H9 (cell line): Measurements from ENCODE around the gene SP6. TPM values are rescaled to one million over a fixed set of nuclear protein-coding genes. Genes with fewer than 3 reads are reported as not detected.
A peak's percentile ranks its signal among the peaks of the same experiment; 100 is the strongest.

Experiments
- DNase-seq: peaks from one replicate; pipeline ENCODE4 v3.0.0-alpha.2; 2017
- H2AFZ ChIP-seq: one replicate; pipeline ENCODE4 v1.6.1; 2013; ENCODE audit warnings: mild to moderate bottlenecking, low read length, control low read depth, moderate library complexity
- H2AK5ac ChIP-seq: 2 replicates; pipeline ENCODE4 v1.6.1; 2013; ENCODE audit warnings: low read length, control low read depth, mixed read lengths; ENCODE audit not compliant: insufficient read length
- H2BK120ac ChIP-seq: one replicate; pipeline ENCODE4 v1.6.1; 2013; ENCODE audit warnings: low read depth, mild to moderate bottlenecking, low read length, control low read depth, inconsistent platforms; ENCODE audit not compliant: poor library complexity, severe bottlenecking
- H2BK12ac ChIP-seq: 2 replicates; pipeline ENCODE4 v1.6.1; 2013; ENCODE audit warnings: low read length, control low read depth, mixed read lengths, low read depth; ENCODE audit not compliant: insufficient read length
- H2BK15ac ChIP-seq: 2 replicates; pipeline ENCODE4 v1.6.1; 2013; ENCODE audit warnings: low read depth, low read length, control low read depth
- H2BK20ac ChIP-seq: one replicate; pipeline ENCODE4 v1.6.1; 2013; ENCODE audit warnings: low read depth, mild to moderate bottlenecking, low read length, control low read depth, inconsistent platforms; ENCODE audit not compliant: poor library complexity, severe bottlenecking
- H2BK5ac ChIP-seq: 2 replicates; pipeline ENCODE4 v1.6.1; 2013; ENCODE audit warnings: low read length, control low read depth, mixed read lengths; ENCODE audit not compliant: insufficient read length
- H3K14ac ChIP-seq: 2 replicates; pipeline ENCODE4 v1.6.1; 2013; ENCODE audit warnings: low read length, control low read depth; ENCODE audit not compliant: insufficient read depth
- H3K18ac ChIP-seq: 2 replicates; pipeline ENCODE4 v1.6.1; 2013; ENCODE audit warnings: low read depth, mild to moderate bottlenecking, mixed read lengths, low read length, control low read depth; ENCODE audit not compliant: insufficient read length
- H3K23ac ChIP-seq: 2 replicates; pipeline ENCODE4 v1.6.1; 2013; ENCODE audit warnings: low read length, control low read depth, mixed read lengths, low read depth; ENCODE audit not compliant: insufficient read length
- H3K23me2 ChIP-seq: 2 replicates; pipeline ENCODE4 v1.6.1; 2013; ENCODE audit warnings: low read depth, mild to moderate bottlenecking, mixed read lengths, low read length, control low read depth; ENCODE audit not compliant: insufficient read length, poor library complexity, severe bottlenecking
- H3K27ac ChIP-seq: 2 replicates; pipeline ENCODE4 v1.5.1; 2013; ENCODE audit warnings: low read length, control low read depth, mixed read lengths, low read depth; ENCODE audit not compliant: insufficient read length
- H3K27me3 ChIP-seq: 2 replicates; pipeline ENCODE4 v1.6.1; 2013; ENCODE audit warnings: low read length, control low read depth, inconsistent platforms; ENCODE audit not compliant: insufficient read depth
- H3K4ac ChIP-seq: 2 replicates; pipeline ENCODE4 v1.6.1; 2013; ENCODE audit warnings: low read depth, mild to moderate bottlenecking, control low read depth, inconsistent platforms, low read length, moderate library complexity
- H3K4me1 ChIP-seq: 2 replicates; pipeline ENCODE4 v1.6.1; 2013; ENCODE audit warnings: low read length, control low read depth, inconsistent platforms; ENCODE audit not compliant: insufficient read depth
- H3K4me2 ChIP-seq: 2 replicates; pipeline ENCODE4 v1.6.1; 2013; ENCODE audit warnings: low read length, control low read depth, mixed read lengths; ENCODE audit not compliant: insufficient read length, insufficient read depth
- H3K56ac ChIP-seq: 2 replicates; pipeline ENCODE4 v1.6.1; 2013; ENCODE audit warnings: low read depth, mild to moderate bottlenecking, mixed read lengths, low read length, control low read depth; ENCODE audit not compliant: insufficient read length
- H3K79me1 ChIP-seq: 2 replicates; pipeline ENCODE4 v1.6.1; 2013; ENCODE audit warnings: low read depth, mild to moderate bottlenecking, moderate library complexity, low read length, control low read depth, inconsistent platforms; ENCODE audit not compliant: insufficient read depth, poor library complexity, severe bottlenecking
- H3K79me2 ChIP-seq: 2 replicates; pipeline ENCODE4 v1.6.1; 2013; ENCODE audit warnings: low read length, control low read depth, inconsistent platforms; ENCODE audit not compliant: insufficient read depth
- H3K9ac ChIP-seq: 2 replicates; pipeline ENCODE4 v1.6.1; 2013; ENCODE audit warnings: low read length, control low read depth, mixed read lengths; ENCODE audit not compliant: insufficient read length; ENCODE audit errors: extremely low read depth
- H3K9me3 ChIP-seq: one replicate; pipeline ENCODE4 v1.6.1; 2013; ENCODE audit warnings: low read depth, low read length, inconsistent platforms; ENCODE audit not compliant: control insufficient read depth
- H3T11ph ChIP-seq: one replicate; pipeline ENCODE4 v1.6.1; 2013; ENCODE audit warnings: mild to moderate bottlenecking, low read length, control low read depth, inconsistent platforms
- H4K20me1 ChIP-seq: one replicate; pipeline ENCODE4 v1.6.1; 2013; ENCODE audit not compliant: control insufficient read depth, insufficient read length, insufficient read depth
- H4K5ac ChIP-seq: 2 replicates; pipeline ENCODE4 v1.6.1; 2013; ENCODE audit warnings: low read depth, mild to moderate bottlenecking, mixed read lengths, low read length, control low read depth; ENCODE audit not compliant: insufficient read length
- H4K8ac ChIP-seq: replicated peaks from 2 replicates; pipeline ENCODE4 v1.6.1; 2013; ENCODE audit warnings: low read length, control low read depth, mixed read lengths, low read depth; ENCODE audit not compliant: insufficient read length
- H4K91ac ChIP-seq: 2 replicates; pipeline ENCODE4 v1.6.1; 2013; ENCODE audit warnings: low read depth, mild to moderate bottlenecking, moderate library complexity, mixed read lengths, low read length, control low read depth; ENCODE audit not compliant: insufficient read length
- H3K27ac Mint-ChIP-seq, 3 experiments: 2 replicates in 2 of 3; 3 replicates in 1 of 3; pipeline ENCODE4 v1.8.0; 2020 to 2021; ENCODE audit warnings: mixed read lengths in 3 of 3, mild to moderate bottlenecking in 1 of 3, moderate library complexity in 1 of 3
- H3K27me3 Mint-ChIP-seq: 2 replicates; pipeline ENCODE4 v1.8.0; 2021; ENCODE audit warnings: low read depth, mild to moderate bottlenecking, moderate library complexity, mixed read lengths
- H3K36me3 Mint-ChIP-seq, 3 experiments: 2 replicates in 2 of 3; 3 replicates in 1 of 3; pipeline ENCODE4 v1.8.0; 2020 to 2021; ENCODE audit warnings: low read depth in 3 of 3, mixed read lengths in 3 of 3; ENCODE audit not compliant: insufficient read depth in 1 of 3
- H3K4me1 Mint-ChIP-seq, 2 experiments: 2 replicates each; pipeline ENCODE4 v1.8.0; 2020; ENCODE audit warnings: mixed read lengths in 2 of 2
- H3K4me3 Mint-ChIP-seq, 2 experiments: 2 replicates in 1 of 2; 3 replicates in 1 of 2; pipeline ENCODE4 v1.8.0; 2020 to 2021; ENCODE audit warnings: mild to moderate bottlenecking in 2 of 2, mixed read lengths in 2 of 2, moderate library complexity in 1 of 2
- H3K9me3 Mint-ChIP-seq, 2 experiments: 2 replicates in 1 of 2; 3 replicates in 1 of 2; pipeline ENCODE4 v1.8.0; 2020; ENCODE audit warnings: mild to moderate bottlenecking in 2 of 2, mixed read lengths in 2 of 2, moderate library complexity in 1 of 2
- WGBS: extraction: QIAGEN DNeasy Blood & Tissue Kit; methylation state at CpG from one replicate; pipeline ENCODE4 v1.1.7; 2013; ENCODE audit warnings: missing lambda C conversion rate, low lambda C conversion rate, mixed read lengths; ENCODE audit not compliant: insufficient read length; ENCODE audit errors: extremely low coverage; 5-methylcytosine and 5-hydroxymethylcytosine counted together
- total RNA-seq: library from RNA; stranded (reverse); gene quantifications from 2 replicates; pipeline ENCODE4 v1.2.1, GENCODE V29; 2021
- TF ChIP-seq, protein P1 (sequence below): fragments of 200-600 bp; sonication (generic); conservative IDR thresholded peaks from 3 replicates; pipeline ENCODE4 v1.8.0; 2021; ENCODE audit warnings: antibody characterized with exemption, mild to moderate bottlenecking

Gene SP6
- total RNA-seq, 1 experiment from 2014 or later: 0.90 TPM

- H3K4me1 Mint-ChIP-seq: peaks cover 12 to 19% of the 10 kb centered on the region in 2 experiments
- H4K20me1 ChIP-seq: no peaks in the 10 kb centered on the region
- no peak overlapping the region for H2BK120ac ChIP-seq
- no peak overlapping the region for H3K4ac ChIP-seq
- no peak overlapping the region for H3K23ac ChIP-seq
- no peak overlapping the region for H2AFZ ChIP-seq
- no peaks in the 10 kb centered on the region for H3K9me3 ChIP-seq
- H2AK5ac ChIP-seq: no peak overlapping the region
- TF ChIP-seq, protein P1, sequence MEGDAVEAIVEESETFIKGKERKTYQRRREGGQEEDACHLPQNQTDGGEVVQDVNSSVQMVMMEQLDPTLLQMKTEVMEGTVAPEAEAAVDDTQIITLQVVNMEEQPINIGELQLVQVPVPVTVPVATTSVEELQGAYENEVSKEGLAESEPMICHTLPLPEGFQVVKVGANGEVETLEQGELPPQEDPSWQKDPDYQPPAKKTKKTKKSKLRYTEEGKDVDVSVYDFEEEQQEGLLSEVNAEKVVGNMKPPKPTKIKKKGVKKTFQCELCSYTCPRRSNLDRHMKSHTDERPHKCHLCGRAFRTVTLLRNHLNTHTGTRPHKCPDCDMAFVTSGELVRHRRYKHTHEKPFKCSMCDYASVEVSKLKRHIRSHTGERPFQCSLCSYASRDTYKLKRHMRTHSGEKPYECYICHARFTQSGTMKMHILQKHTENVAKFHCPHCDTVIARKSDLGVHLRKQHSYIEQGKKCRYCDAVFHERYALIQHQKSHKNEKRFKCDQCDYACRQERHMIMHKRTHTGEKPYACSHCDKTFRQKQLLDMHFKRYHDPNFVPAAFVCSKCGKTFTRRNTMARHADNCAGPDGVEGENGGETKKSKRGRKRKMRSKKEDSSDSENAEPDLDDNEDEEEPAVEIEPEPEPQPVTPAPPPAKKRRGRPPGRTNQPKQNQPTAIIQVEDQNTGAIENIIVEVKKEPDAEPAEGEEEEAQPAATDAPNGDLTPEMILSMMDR: no peak
- H3K18ac ChIP-seq: no peak overlapping the region
- H2BK20ac ChIP-seq: no peak overlapping the region
- H3K4me3 Mint-ChIP-seq: peak overlapping the region; percentile 94 to 95
- H3T11ph ChIP-seq: no peak overlapping the region
- H3K27ac ChIP-seq: no peak overlapping the region
- no CpG with 5 or more reads among the region's 12 CpGs for WGBS
- H3K79me2 ChIP-seq: no peaks in the 10 kb centered on the region; the same call in 1 of the 2 replicates
- H3K4me1 ChIP-seq: no peaks in the 10 kb centered on the region
- no peak overlapping the region for H2BK12ac ChIP-seq
- H3K36me3 Mint-ChIP-seq: peaks cover 4 to 22% (median 13%) of the 10 kb centered on the region in 3 experiments; a peak in 5 of 7 replicates
- H3K9me3 Mint-ChIP-seq: no peaks in the 10 kb centered on the region
- no peak overlapping the region for H3K56ac ChIP-seq
- H2BK15ac ChIP-seq: no peak overlapping the region
- H3K9ac ChIP-seq: no peak overlapping the region
- no peaks in the 10 kb centered on the region for H3K27me3 Mint-ChIP-seq
- H3K23me2 ChIP-seq: peaks cover 7% of the 10 kb centered on the region
- no peak overlapping the region for H4K91ac ChIP-seq
- H4K8ac ChIP-seq: no peak overlapping the region
- no peaks in the 10 kb centered on the region for H3K79me1 ChIP-seq
- no peak overlapping the region for H3K4me2 ChIP-seq
- DNase-seq: no peak
- H2BK5ac ChIP-seq: no peak overlapping the region
- no peak overlapping the region for H3K27ac Mint-ChIP-seq
- no peak overlapping the region for H4K5ac ChIP-seq
- H3K27me3 ChIP-seq: no peaks in the 10 kb centered on the region
- no peak overlapping the region for H3K14ac ChIP-seq
Observed at GRCh38 chr17:47820033-47820789, 30.8 kb downstream of the SP6 start.
